Measurements from ENCODE around the gene SUPT16H. TPM values are rescaled to one million over a fixed set of nuclear protein-coding genes. Genes with fewer than 3 reads are reported as not detected.

SUPT16H gene
- polyA plus RNA-seq, 6 donors from 2014 or later: 72.4 to 94.8 (median 77.8) TPM

DNA sequence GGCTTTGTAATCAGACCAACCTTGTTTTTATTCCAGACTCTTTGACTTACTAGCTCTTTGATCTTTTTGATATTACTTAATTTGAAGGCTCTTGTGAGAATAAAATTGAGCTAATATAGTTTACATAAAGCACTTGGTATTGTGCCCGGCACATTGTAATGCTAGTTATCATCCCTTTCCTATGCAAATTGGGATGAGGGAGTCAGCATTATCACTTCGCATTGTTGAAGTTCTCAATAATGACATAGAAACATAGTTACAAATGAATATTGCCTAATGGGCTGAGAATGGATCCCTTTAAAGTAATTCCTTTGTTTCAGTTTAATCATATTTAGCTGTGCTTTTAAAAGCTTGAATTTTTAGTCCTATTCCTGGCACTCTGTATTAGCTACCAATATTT lies 36.6 kb downstream of the SUPT16H start:
- H3K27ac Mint-ChIP-seq: no peak overlapping the region
- peaks cover 0 to 4% (median 2%) of the 10 kb centered on the region in 7 donors for H3K9me3 Mint-ChIP-seq
- no peak for DNase-seq
- H3K4me1 Mint-ChIP-seq: peaks cover 8 to 13% (median 10%) of the 10 kb centered on the region in 3 donors
- peaks cover 13 to 14% of the 10 kb centered on the region in 2 donors for H3K36me3 Mint-ChIP-seq
- H3K27me3 Mint-ChIP-seq: peaks cover 0 to 5% (median 3%) of the 10 kb centered on the region in 3 donors
- H3K4me3 Mint-ChIP-seq: no peak overlapping the region
- no peak for ATAC-seq (ENCODE audit: low read depth in 2 of 2)

DNA sequence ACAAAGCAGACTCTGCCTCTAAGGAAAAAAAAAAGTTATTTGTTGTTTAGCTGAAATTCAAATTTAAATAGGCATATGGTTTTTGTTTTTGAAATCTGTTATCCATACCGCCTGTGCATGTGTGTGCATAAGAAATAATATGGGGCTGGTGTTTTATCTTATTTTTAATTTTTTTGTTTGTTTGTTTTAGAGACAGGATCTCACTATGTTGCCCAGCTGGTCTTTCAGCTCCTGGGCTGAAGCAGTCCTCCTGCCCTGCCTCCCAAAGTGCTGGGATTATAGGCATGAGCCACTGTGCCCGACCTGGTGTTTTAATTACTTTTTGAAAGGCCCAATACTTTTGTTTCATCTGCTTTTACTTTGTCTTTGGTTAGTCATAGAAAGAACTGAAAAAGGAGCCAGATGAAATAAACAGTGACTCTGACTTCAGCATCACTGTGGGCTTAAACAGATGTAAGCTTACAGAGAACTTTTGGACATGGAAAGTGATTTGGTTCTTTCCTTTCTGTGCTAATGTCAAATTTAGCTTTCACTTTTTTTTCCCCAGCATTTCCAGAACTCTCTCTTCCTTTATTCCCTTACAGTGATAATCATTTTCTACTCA lies 37.2 kb downstream of the SUPT16H start:
- no peak overlapping the region for H3K4me3 Mint-ChIP-seq
- DNase-seq (no peak), ATAC-seq (ENCODE audit: low read depth in 2 of 2) (no peak)
- no peak overlapping the region for H3K27ac Mint-ChIP-seq
- no peaks in the 10 kb centered on the region for H3K9me3 Mint-ChIP-seq
- peaks cover 4 to 7% (median 5%) of the 10 kb centered on the region in 3 donors for H3K4me1 Mint-ChIP-seq
- peaks cover 7 to 8% of the 10 kb centered on the region in 2 donors for H3K36me3 Mint-ChIP-seq
- H3K27me3 Mint-ChIP-seq: peaks cover 0 to 5% (median 3%) of the 10 kb centered on the region in 3 donors

DNA sequence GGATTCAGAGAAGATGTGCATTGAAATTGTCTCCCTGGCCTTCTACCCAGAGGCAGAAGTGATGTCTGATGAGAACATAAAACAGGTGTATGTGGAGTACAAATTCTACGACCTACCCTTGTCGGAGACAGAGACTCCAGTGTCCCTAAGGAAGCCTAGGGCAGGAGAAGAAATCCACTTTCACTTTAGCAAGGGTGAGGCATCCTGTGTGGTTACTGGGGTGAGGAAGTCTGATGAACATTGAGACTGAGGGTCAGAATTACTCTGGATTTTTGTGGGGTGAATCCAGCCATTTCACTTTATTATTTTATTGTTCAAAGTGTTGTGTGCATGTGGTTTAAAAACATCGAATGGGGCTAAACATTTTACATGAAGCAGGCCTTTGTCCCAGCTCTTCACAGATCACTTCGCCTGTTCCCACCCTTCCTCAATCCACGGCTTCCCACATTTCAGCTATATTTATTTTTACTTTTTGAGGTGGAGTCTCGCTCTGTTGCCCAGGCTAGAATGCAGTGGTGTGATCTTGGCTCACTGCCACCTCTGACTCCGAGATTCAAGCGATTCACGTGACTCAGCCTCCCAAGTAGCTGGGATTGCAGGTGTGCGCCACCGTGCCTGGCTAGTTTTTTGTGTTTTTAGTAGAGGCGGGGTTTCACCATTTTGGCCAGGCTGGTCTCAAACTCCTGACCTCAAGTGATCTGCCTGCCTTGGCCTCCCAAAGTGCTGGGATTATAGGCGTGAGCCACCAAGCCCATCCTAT lies 40.6 kb downstream of the SUPT16H start:
- H3K4me3 Mint-ChIP-seq: no peak overlapping the region
- H3K27ac Mint-ChIP-seq: no peak overlapping the region
- no peak for ATAC-seq (ENCODE audit: low read depth in 2 of 2)
- no peaks in the 10 kb centered on the region for H3K36me3 Mint-ChIP-seq
- H3K27me3 Mint-ChIP-seq: peaks cover 3 to 8% (median 5%) of the 10 kb centered on the region in 3 donors
- H3K4me1 Mint-ChIP-seq: peaks cover 0 to 5% (median 0%) of the 10 kb centered on the region in 3 donors
- H3K9me3 Mint-ChIP-seq: no peaks in the 10 kb centered on the region
- DNase-seq: no peak

GRCh38 chr14:21334202-21334906 lies 49.5 kb downstream of the SUPT16H start:
- H3K27me3 Mint-ChIP-seq: peaks cover 0 to 4% (median 0%) of the 10 kb centered on the region in 3 donors
- H3K27ac Mint-ChIP-seq: no peak overlapping the region
- H3K4me3 Mint-ChIP-seq: no peak overlapping the region
- no peaks in the 10 kb centered on the region for H3K9me3 Mint-ChIP-seq
- no peak for ATAC-seq (ENCODE audit: low read depth in 2 of 2)
- no peaks in the 10 kb centered on the region for H3K36me3 Mint-ChIP-seq
- no peak for DNase-seq
- peaks cover 0 to 4% (median 0%) of the 10 kb centered on the region in 3 donors for H3K4me1 Mint-ChIP-seq

GRCh38 chr14:21332950-21333349 lies 50.9 kb downstream of the SUPT16H start:
- Mint-ChIP-seq H3K9me3 (no peaks in the 10 kb centered on the region), H3K4me1 (peaks cover 0 to 4% (median 0%) of the 10 kb centered on the region in 3 donors), H3K36me3 (no peaks in the 10 kb centered on the region), H3K27ac (no peak overlapping the region), H3K27me3 (peaks cover 0 to 5% (median 4%) of the 10 kb centered on the region in 3 donors), H3K4me3 (no peak overlapping the region)
- ATAC-seq (ENCODE audit: low read depth in 2 of 2): no peak
- no peak for DNase-seq

DNA sequence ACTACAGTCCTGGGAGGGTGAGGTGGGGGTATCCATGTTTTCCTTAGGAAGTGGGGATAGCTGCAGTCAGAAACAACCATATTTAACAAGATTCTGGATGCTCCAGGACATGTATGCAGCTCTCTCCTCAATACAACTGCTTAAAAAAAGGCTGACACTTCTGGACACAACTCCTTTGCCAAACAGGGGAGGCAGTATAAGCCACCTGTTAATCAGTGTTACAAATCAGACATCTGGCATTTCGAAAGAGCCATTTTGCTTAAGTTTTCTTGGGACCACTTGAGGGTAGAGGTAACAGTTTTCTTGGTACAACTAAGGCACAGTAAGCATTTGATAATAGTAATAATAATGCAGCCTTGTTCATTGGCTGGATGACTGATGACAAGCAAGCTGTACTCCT lies 56.8 kb downstream of the SUPT16H start:
- Mint-ChIP-seq H3K36me3 (no peaks in the 10 kb centered on the region), H3K9me3 (no peaks in the 10 kb centered on the region), H3K27ac (no peak overlapping the region), H3K4me3 (peak overlapping the region in 1 of 8 donors; percentile 54), H3K4me1 (no peaks in the 10 kb centered on the region), H3K27me3 (peaks cover 6 to 27% (median 15%) of the 10 kb centered on the region in 3 donors)
- no peak for DNase-seq
- ATAC-seq (ENCODE audit: low read depth in 2 of 2): no peak

- Mint-ChIP-seq H3K9me3 (no peaks in the 10 kb centered on the region), H3K4me3 (peak overlapping the region in 1 of 8 donors; percentile 4), H3K27me3 (peaks cover 6 to 22% (median 15%) of the 10 kb centered on the region in 3 donors), H3K4me1 (peaks cover 11 to 18% (median 12%) of the 10 kb centered on the region in 3 donors), H3K27ac (no peak overlapping the region), H3K36me3 (peaks cover 0 to 4% of the 10 kb centered on the region in 2 donors)
- DNase-seq: no peak
- ATAC-seq (ENCODE audit: low read depth in 2 of 2): no peak
Measured at GRCh38 chr14:21322716-21323115, 61.1 kb downstream of the SUPT16H start.

DNA sequence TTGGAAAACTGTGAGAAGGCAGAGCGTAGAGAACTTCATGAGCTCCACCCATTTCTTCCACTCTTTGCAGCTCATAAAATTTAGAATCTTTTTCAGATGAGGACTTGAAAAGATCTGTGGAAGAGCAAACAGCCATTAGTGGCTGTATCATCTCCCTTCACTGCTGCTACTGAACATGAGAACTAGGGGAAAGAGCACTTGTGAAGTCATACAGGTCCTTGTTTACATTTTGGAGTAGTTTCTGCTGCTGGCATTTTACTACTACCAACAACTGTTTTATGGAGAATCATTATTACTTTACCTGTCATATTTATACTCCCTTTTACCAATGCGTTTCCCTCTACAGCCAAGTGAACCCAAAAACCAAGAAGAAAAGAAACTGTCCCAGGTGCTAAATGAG lies 62.9 kb downstream of the SUPT16H start:
- H3K4me1 Mint-ChIP-seq: peaks cover 18 to 29% (median 19%) of the 10 kb centered on the region in 3 donors
- ATAC-seq (ENCODE audit: low read depth in 2 of 2) (no peak), DNase-seq (no peak)
- H3K27ac Mint-ChIP-seq: no peak overlapping the region
- peaks cover 0 to 4% of the 10 kb centered on the region in 2 donors for H3K36me3 Mint-ChIP-seq
- H3K9me3 Mint-ChIP-seq: no peaks in the 10 kb centered on the region
- peaks cover 6 to 21% (median 8%) of the 10 kb centered on the region in 3 donors for H3K27me3 Mint-ChIP-seq
- no peak overlapping the region for H3K4me3 Mint-ChIP-seq

GRCh38 chr14:21317398-21317797 lies 66.4 kb downstream of the SUPT16H start:
- Mint-ChIP-seq H3K27ac (peak overlapping the region in 5 of 6 donors; percentile 1 to 90 (median 75)), H3K27me3 (peaks cover 0 to 13% (median 0%) of the 10 kb centered on the region in 3 donors), H3K4me1 (peaks cover 18 to 29% (median 19%) of the 10 kb centered on the region in 3 donors), H3K4me3 (peak overlapping the region in 3 of 8 donors; percentile 3 to 58 (median 5)), H3K9me3 (no peaks in the 10 kb centered on the region), H3K36me3 (peaks cover 0 to 4% of the 10 kb centered on the region in 2 donors)
- DNase-seq (peak; percentile 36), ATAC-seq (ENCODE audit: low read depth in 2 of 2) (peak; percentile 80 to 91)

GRCh38 chr14:21313512-21313911 lies 70.3 kb downstream of the SUPT16H start:
- Mint-ChIP-seq H3K9me3 (no peaks in the 10 kb centered on the region), H3K4me1 (peaks cover 17 to 28% (median 19%) of the 10 kb centered on the region in 3 donors), H3K27me3 (peaks cover 0 to 11% (median 0%) of the 10 kb centered on the region in 3 donors), H3K36me3 (no peaks in the 10 kb centered on the region), H3K27ac (no peak overlapping the region), H3K4me3 (no peak overlapping the region)
- ATAC-seq (ENCODE audit: low read depth in 2 of 2) (no peak), DNase-seq (no peak)

GRCh38 chr14:21311614-21312013 lies 72.2 kb downstream of the SUPT16H start:
- H3K9me3 Mint-ChIP-seq: peaks cover 0 to 1% (median 0%) of the 10 kb centered on the region in 7 donors
- peaks cover 20 to 29% (median 24%) of the 10 kb centered on the region in 3 donors for H3K4me1 Mint-ChIP-seq
- ATAC-seq (ENCODE audit: low read depth in 2 of 2): no peak

GRCh38 chr14:21309956-21310355 lies 73.9 kb downstream of the SUPT16H start:
- peak overlapping the region in 2 of 8 donors; percentile 15 to 61 for H3K4me3 Mint-ChIP-seq
- ATAC-seq (ENCODE audit: low read depth in 2 of 2) (no peak), DNase-seq (no peak)
- H3K4me1 Mint-ChIP-seq: peaks cover 20 to 29% (median 24%) of the 10 kb centered on the region in 3 donors
- no peaks in the 10 kb centered on the region for H3K36me3 Mint-ChIP-seq
- peaks cover 0 to 1% (median 0%) of the 10 kb centered on the region in 7 donors for H3K9me3 Mint-ChIP-seq
- H3K27me3 Mint-ChIP-seq: peaks cover 0 to 11% (median 0%) of the 10 kb centered on the region in 3 donors
- peak overlapping the region in 3 of 6 donors; percentile 19 to 86 (median 20) for H3K27ac Mint-ChIP-seq

More at GRCh38 chr14:21311614-21312013, 72.2 kb downstream of the SUPT16H start:
- Mint-ChIP-seq H3K4me3 (no peak overlapping the region), H3K27me3 (peaks cover 0 to 11% (median 0%) of the 10 kb centered on the region in 3 donors), H3K27ac (no peak overlapping the region), H3K36me3 (no peaks in the 10 kb centered on the region)
- no peak for DNase-seq

DNA sequence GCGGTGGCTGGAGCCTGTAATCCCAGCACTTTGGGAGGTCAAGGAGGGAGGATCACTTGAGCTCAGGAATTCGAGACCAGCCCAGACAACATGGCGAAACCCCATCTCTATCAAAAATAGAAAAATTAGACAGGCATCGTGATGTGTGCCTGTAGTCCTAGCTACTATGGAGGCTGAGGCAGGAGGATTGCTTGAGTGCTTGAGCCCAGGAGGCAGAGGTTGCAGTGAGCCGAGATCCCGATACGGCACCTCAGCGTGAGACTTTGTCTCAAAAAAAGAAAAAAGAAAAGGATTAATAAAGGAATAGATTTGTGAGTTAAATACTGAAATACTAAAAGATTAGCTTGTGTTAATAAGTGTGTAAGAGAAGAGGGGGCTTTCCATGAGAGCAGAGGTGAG lies 74.6 kb downstream of the SUPT16H start:
- Mint-ChIP-seq H3K36me3 (no peaks in the 10 kb centered on the region), H3K9me3 (peaks cover 0 to 1% (median 0%) of the 10 kb centered on the region in 7 donors), H3K27me3 (peaks cover 0 to 11% (median 0%) of the 10 kb centered on the region in 3 donors), H3K4me3 (peak overlapping the region; percentile 77 to 97 (median 87)), H3K4me1 (peaks cover 20 to 29% (median 24%) of the 10 kb centered on the region in 3 donors), H3K27ac (peak overlapping the region; percentile 86 to 96 (median 94))
- ATAC-seq (ENCODE audit: low read depth in 2 of 2) (no peak), DNase-seq (no peak)

Measured in naive B cell (primary cell).